Keratinocyte (primary cell): ENCODE results near the gene SLC39A13. TPM values are rescaled to one million over a fixed set of nuclear protein-coding genes. Genes with fewer than 3 reads are reported as not detected.

Source experiments
- DNase-seq: peaks from one replicate; pipeline ENCODE4 v3.0.0-alpha.2; 2011; ENCODE audit warnings: low read depth, missing footprints, low spot score
- FAIRE-seq: peaks from 2 replicates; lab custom pipeline; 2011; peaks lifted over from hg19 to GRCh38; lab: Jason Lieb, UNC
- H2AFZ ChIP-seq: 2 replicates; pipeline ENCODE4 v1.6.0; 2012; ENCODE audit warnings: low read length, control low read depth, inconsistent platforms; ENCODE audit not compliant: control insufficient read depth
- H3K27ac ChIP-seq: 2 replicates; pipeline ENCODE4 v1.5.1; 2011; ENCODE audit warnings: low read length; ENCODE audit not compliant: control insufficient read depth, insufficient read depth
- H3K27me3 ChIP-seq: 3 replicates; pipeline ENCODE4 v1.6.0; 2011; ENCODE audit warnings: low read length; ENCODE audit not compliant: control insufficient read depth, insufficient read depth; ENCODE audit errors: extremely low read depth
- H3K36me3 ChIP-seq, 2 experiments: 2 replicates in 1 of 2; 3 replicates in 1 of 2; pipeline ENCODE4 v1.5.1; 2011; ENCODE audit warnings: low read length in 2 of 2, mild to moderate bottlenecking in 1 of 2; ENCODE audit not compliant: control insufficient read depth in 2 of 2, insufficient read depth in 2 of 2; ENCODE audit errors: extremely low read depth in 1 of 2
- H3K4me1 ChIP-seq: 3 replicates; pipeline ENCODE4 v1.5.1; 2011; ENCODE audit warnings: low read length; ENCODE audit not compliant: control insufficient read depth, insufficient read depth; ENCODE audit errors: extremely low read depth
- H3K4me2 ChIP-seq: 3 replicates; pipeline ENCODE4 v1.6.0; 2011; ENCODE audit warnings: low read depth, low read length; ENCODE audit not compliant: control insufficient read depth, insufficient read depth; ENCODE audit errors: extremely low read depth
- H3K4me3 ChIP-seq, 3 experiments: fragments of 200-600 bp in 1 of 3; sonication (generic) in 1 of 3; 2 replicates in 2 of 3; 3 replicates in 1 of 3; pipeline ENCODE4 v1.5.1; 2011 to 2016; ENCODE audit warnings: low read length in 3 of 3, mild to moderate bottlenecking in 3 of 3, control low read depth in 2 of 3, inconsistent platforms in 1 of 3, low read depth in 1 of 3, mixed read lengths in 1 of 3, mixed run types in 1 of 3, moderate library complexity in 1 of 3; ENCODE audit not compliant: control insufficient read depth in 2 of 3, insufficient read depth in 2 of 3; ENCODE audit errors: extremely low read depth in 1 of 3
- H3K79me2 ChIP-seq: 2 replicates; pipeline ENCODE4 v1.6.0; 2012; ENCODE audit warnings: low read length; ENCODE audit not compliant: control insufficient read depth, insufficient read depth
- H3K9ac ChIP-seq: 3 replicates; pipeline ENCODE4 v1.6.0; 2011; ENCODE audit warnings: low read length; ENCODE audit not compliant: control insufficient read depth, insufficient read depth; ENCODE audit errors: extremely low read depth
- H3K9me1 ChIP-seq: 3 replicates; pipeline ENCODE4 v1.6.0; 2011; ENCODE audit warnings: low read length; ENCODE audit not compliant: control insufficient read depth, insufficient read depth; ENCODE audit errors: extremely low read depth
- H3K9me3 ChIP-seq: 2 replicates; pipeline ENCODE4 v1.5.1; 2012; ENCODE audit warnings: low read depth, low read length; ENCODE audit not compliant: control insufficient read depth
- H4K20me1 ChIP-seq: 3 replicates; pipeline ENCODE4 v1.6.0; 2011; ENCODE audit warnings: low read length; ENCODE audit not compliant: control insufficient read depth, insufficient read depth; ENCODE audit errors: extremely low read depth
- EZH2 ChIP-seq: IDR thresholded peaks from one replicate; pipeline ENCODE4 v1.6.1; 2012; ENCODE audit warnings: inconsistent platforms, mild to moderate bottlenecking, low read length, moderate library complexity
- dilution Hi-C: fragments of 300-500 bp; cut with MboI; formaldehyde crosslinking; loops from one replicate; pipeline ENCODE4 v1.7.0; 2020; ENCODE audit warnings: low sequenced_read_pairs; ENCODE audit not compliant: extremely low pct_ligation_motif_present
- polyA plus RNA-seq, 5 experiments: library from polyadenylated mRNA; depleted of rRNA in 3 of 5; stranded (reverse) in 3 of 5; stranded (forward) in 1 of 5; unstranded in 1 of 5; fragments of >200 nt; gene quantifications; 1 replicate in 1 of 5; 2 replicates in 3 of 5; 3 replicates in 1 of 5; pipeline versions ENCODE4 v1.2.1 to v1.2.3, GENCODE V29; 2011 to 2012; ENCODE audit warnings: missing spikeins in 2 of 5, low read depth in 1 of 5, low replicate concordance in 1 of 5
- TF ChIP-seq, protein P1 (sequence below), 3 experiments: IDR thresholded peaks in 1 of 3; conservative IDR thresholded peaks in 1 of 3; optimal IDR thresholded peaks in 1 of 3; 2 replicates in 2 of 3; 3 replicates in 1 of 3; pipeline versions ENCODE3 to v1.5.1; 2011; ENCODE audit warnings: low read length in 3 of 3, mild to moderate bottlenecking in 3 of 3, moderate library complexity in 2 of 3, control low read depth in 1 of 3, inconsistent platforms in 1 of 3; ENCODE audit not compliant: insufficient read depth in 2 of 3; ENCODE audit errors: extremely low read depth in 1 of 3

The SLC39A13 gene
- polyA plus RNA-seq, 1 donor (not counting 4 experiments of a cell fraction or from before 2014, with no cell fraction given), result 35.3 TPM

DNA sequence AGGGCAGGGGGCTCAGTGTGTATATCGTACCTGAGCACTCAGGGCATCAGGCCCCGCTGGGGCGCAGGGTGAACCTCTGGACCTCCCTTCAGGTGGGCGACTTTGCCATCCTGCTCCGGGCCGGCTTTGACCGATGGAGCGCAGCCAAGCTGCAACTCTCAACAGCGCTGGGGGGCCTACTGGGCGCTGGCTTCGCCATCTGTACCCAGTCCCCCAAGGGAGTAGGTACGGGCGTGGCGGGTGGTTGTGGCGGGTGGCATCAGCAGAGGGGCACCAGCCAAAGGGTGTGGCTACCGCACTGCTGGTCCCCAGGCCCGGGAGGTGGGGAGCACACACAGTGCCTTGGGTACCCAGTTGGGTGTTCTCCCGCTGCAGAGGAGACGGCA is 6.3 kb downstream of the SLC39A13 start:
- H3K9me3 ChIP-seq, result no peaks in the 10 kb centered on the region
- H3K9ac ChIP-seq, result no peak overlapping the region
- dilution Hi-C loops, result no loop called here
- peaks cover 33% of the 10 kb centered on the region for H3K4me1 ChIP-seq
- no peaks in the 10 kb centered on the region for H3K27me3 ChIP-seq
- DNase-seq (no peak), FAIRE-seq (no peak)
- H3K4me2 ChIP-seq, result no peak overlapping the region
- H3K27ac ChIP-seq, result no peak overlapping the region
- peaks cover 7% of the 10 kb centered on the region for H4K20me1 ChIP-seq
- H3K4me3 ChIP-seq, result no peak overlapping the region
- H3K36me3 ChIP-seq, result peaks cover 32 to 54% of the 10 kb centered on the region in 2 experiments
- no peaks in the 10 kb centered on the region for H3K9me1 ChIP-seq
- peaks cover 20% of the 10 kb centered on the region for H3K79me2 ChIP-seq
- no peak overlapping the region for H2AFZ ChIP-seq
- TF ChIP-seq, protein P1, sequence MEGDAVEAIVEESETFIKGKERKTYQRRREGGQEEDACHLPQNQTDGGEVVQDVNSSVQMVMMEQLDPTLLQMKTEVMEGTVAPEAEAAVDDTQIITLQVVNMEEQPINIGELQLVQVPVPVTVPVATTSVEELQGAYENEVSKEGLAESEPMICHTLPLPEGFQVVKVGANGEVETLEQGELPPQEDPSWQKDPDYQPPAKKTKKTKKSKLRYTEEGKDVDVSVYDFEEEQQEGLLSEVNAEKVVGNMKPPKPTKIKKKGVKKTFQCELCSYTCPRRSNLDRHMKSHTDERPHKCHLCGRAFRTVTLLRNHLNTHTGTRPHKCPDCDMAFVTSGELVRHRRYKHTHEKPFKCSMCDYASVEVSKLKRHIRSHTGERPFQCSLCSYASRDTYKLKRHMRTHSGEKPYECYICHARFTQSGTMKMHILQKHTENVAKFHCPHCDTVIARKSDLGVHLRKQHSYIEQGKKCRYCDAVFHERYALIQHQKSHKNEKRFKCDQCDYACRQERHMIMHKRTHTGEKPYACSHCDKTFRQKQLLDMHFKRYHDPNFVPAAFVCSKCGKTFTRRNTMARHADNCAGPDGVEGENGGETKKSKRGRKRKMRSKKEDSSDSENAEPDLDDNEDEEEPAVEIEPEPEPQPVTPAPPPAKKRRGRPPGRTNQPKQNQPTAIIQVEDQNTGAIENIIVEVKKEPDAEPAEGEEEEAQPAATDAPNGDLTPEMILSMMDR (optimal IDR thresholded peaks at IDR 0.05 in 1 of 3, IDR thresholded peaks at IDR 0.05 in 1 of 3, conservative IDR thresholded peaks at IDR 0.05 in 1 of 3; ENCODE audit: extremely low read depth in 1 of 3, insufficient read depth in 2 of 3, low read length in 3 of 3), result no peak
- TF ChIP-seq EZH2, result no peak

DNA sequence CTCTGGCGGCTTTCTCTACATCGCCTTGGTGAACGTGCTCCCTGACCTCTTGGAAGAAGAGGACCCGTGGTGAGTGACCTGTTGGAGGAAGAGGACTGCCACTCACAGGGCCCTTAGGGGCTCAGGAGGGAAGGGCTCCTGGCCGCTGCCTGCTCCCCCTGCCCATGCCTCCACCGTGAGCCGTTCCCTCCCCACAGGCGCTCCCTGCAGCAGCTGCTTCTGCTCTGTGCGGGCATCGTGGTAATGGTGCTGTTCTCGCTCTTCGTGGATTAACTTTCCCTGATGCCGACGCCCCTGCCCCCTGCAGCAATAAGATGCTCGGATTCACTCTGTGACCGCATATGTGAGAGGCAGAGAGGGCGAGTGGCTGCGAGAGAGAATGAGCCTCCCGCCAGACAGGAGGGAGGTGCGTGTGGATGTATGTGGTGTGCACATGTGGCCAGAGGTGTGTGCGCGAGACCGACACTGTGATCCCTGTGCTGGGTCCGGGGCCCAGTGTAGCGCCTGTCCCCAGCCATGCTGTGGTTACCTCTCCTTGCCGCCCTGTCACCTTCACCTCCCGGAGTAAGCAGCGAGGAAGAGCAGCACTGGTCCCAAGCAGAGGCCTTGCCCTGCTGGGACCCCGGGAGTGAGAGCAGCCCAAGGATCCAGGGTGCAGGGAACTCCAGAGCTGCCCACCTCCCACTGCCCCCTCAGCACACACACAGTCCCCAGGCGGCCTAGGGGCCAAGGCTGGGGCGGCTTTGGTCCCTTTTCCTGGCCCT is 6.9 kb downstream of the SLC39A13 start:
- DNase-seq, result no peak
- Histone ChIP-seq H3K36me3 (peaks cover 37 to 52% of the 10 kb centered on the region in 2 experiments), H3K4me2 (no peak overlapping the region), H2AFZ (no peak overlapping the region), H3K79me2 (peaks cover 14% of the 10 kb centered on the region), H3K4me1 (peaks cover 27% of the 10 kb centered on the region), H3K9ac (no peak overlapping the region), H3K9me1 (no peaks in the 10 kb centered on the region), H4K20me1 (peaks cover 7% of the 10 kb centered on the region), H3K27ac (peak overlapping the region; percentile 34), H3K27me3 (no peaks in the 10 kb centered on the region), H3K9me3 (no peaks in the 10 kb centered on the region), H3K4me3 (no peak overlapping the region)
- dilution Hi-C loops, result no loop called here
- no peak for FAIRE-seq
- TF ChIP-seq, protein P1 (optimal IDR thresholded peaks at IDR 0.05 in 1 of 3, IDR thresholded peaks at IDR 0.05 in 1 of 3, conservative IDR thresholded peaks at IDR 0.05 in 1 of 3; ENCODE audit: extremely low read depth in 1 of 3, insufficient read depth in 2 of 3, low read length in 3 of 3), result no peak
- no peak for TF ChIP-seq EZH2
